Neural cell (in vitro differentiated cells): ENCODE results near the gene TRAPPC14. TPM values are rescaled to one million over a fixed set of nuclear protein-coding genes. Genes with fewer than 3 reads are reported as not detected.

Source experiments
- H2AFZ ChIP-seq: fragments of 200-600, 300-800 bp; sonication (generic), shearing (Covaris generic); 2 replicates; pipeline ENCODE4 v1.6.0; 2014; ENCODE audit warnings: low read depth, mild to moderate bottlenecking, antibody characterized with exemption, low read length, moderate library complexity
- H3F3A ChIP-seq: fragments of 200-600 bp; shearing (Covaris generic); 2 replicates; pipeline ENCODE4 v1.6.1; 2016; ENCODE audit warnings: mild to moderate bottlenecking, moderate library complexity, mixed read lengths, antibody characterized with exemption, low read length; ENCODE audit not compliant: insufficient read depth, poor library complexity, severe bottlenecking
- H3K27ac ChIP-seq: fragments of 200-600, 300-800 bp; sonication (generic), shearing (Covaris generic); 2 replicates; pipeline ENCODE4 v1.5.1; 2014; ENCODE audit warnings: mild to moderate bottlenecking, low read length, moderate library complexity
- H3K27me3 ChIP-seq: fragments of 300-800, 200-600 bp; sonication (generic), shearing (Covaris generic); 2 replicates; pipeline ENCODE4 v1.6.0; 2014; ENCODE audit warnings: mild to moderate bottlenecking, low read depth, low read length, moderate library complexity; ENCODE audit not compliant: insufficient read depth
- H3K36me3 ChIP-seq: fragments of 300-800, 200-600 bp; sonication (generic), shearing (Covaris generic); 2 replicates; pipeline ENCODE4 v1.5.1; 2014; ENCODE audit warnings: mild to moderate bottlenecking, antibody characterized with exemption, low read length, moderate library complexity; ENCODE audit not compliant: insufficient read depth
- H3K4me2 ChIP-seq: fragments of 300-800, 200-600 bp; sonication (generic), shearing (Covaris generic); 2 replicates; pipeline ENCODE4 v1.6.0; 2014; ENCODE audit warnings: mild to moderate bottlenecking, low read length
- H3K4me3 ChIP-seq: fragments of 300-800, 200-600 bp; sonication (generic), shearing (Covaris generic); 2 replicates; pipeline ENCODE4 v1.5.1; 2014; ENCODE audit warnings: mild to moderate bottlenecking, low read length, moderate library complexity
- H3K79me2 ChIP-seq: fragments of 200-600 bp; shearing (Covaris generic); replicated peaks from 2 replicates; pipeline ENCODE4 v1.6.0; 2014; ENCODE audit warnings: mild to moderate bottlenecking, low read length, moderate library complexity; ENCODE audit not compliant: insufficient read depth
- H3K9ac ChIP-seq: fragments of 300-800, 200-600 bp; sonication (generic), shearing (Covaris generic); 2 replicates; pipeline ENCODE4 v1.6.1; 2016; ENCODE audit warnings: mild to moderate bottlenecking, low read length, mixed read lengths
- H3K9me2 ChIP-seq: fragments of 200-600 bp; shearing (Covaris generic); 2 replicates; pipeline ENCODE4 v1.6.1; 2016; ENCODE audit warnings: mild to moderate bottlenecking, low read length, mixed read lengths; ENCODE audit not compliant: insufficient read depth
- H3K9me3 ChIP-seq: fragments of 200-600, 300-800 bp; sonication (generic), shearing (Covaris generic); 2 replicates; pipeline ENCODE4 v1.6.1; 2016; ENCODE audit warnings: mild to moderate bottlenecking, mixed run types, low read length, moderate library complexity, mixed read lengths
- H4K20me1 ChIP-seq: fragments of 200-600 bp; shearing (Covaris generic); 2 replicates; pipeline ENCODE4 v1.6.1; 2016; ENCODE audit warnings: mild to moderate bottlenecking, mixed run types; ENCODE audit not compliant: insufficient read depth
- CTCF ChIP-seq: fragments of 450-650 bp; IDR thresholded peaks from 2 replicates; pipeline ENCODE4 v1.5.1; 2014; ENCODE audit warnings: antibody characterized with exemption, mild to moderate bottlenecking, moderate library complexity; ENCODE audit not compliant: poor library complexity, severe bottlenecking
- EP300 ChIP-seq: fragments of 450-650 bp; conservative IDR thresholded peaks from 2 replicates; pipeline ENCODE4 v1.6.1; 2014; ENCODE audit warnings: antibody characterized with exemption, mild to moderate bottlenecking, moderate library complexity; ENCODE audit not compliant: poor library complexity, severe bottlenecking
- EZH2 ChIP-seq: fragments of 200-600, 300-800 bp; shearing (Covaris generic), sonication (generic); IDR thresholded peaks from 2 replicates; pipeline ENCODE4 v1.6.1; 2014; ENCODE audit warnings: antibody characterized with exemption, low read length, borderline replicate concordance, mild to moderate bottlenecking; ENCODE audit not compliant: insufficient read depth, poor library complexity, severe bottlenecking
- MXI1 ChIP-seq: fragments of 450-650 bp; conservative IDR thresholded peaks from 2 replicates; pipeline ENCODE4 v1.6.1; 2014; ENCODE audit warnings: antibody characterized with exemption, mild to moderate bottlenecking; ENCODE audit not compliant: poor library complexity, severe bottlenecking
- POLR2AphosphoS5 ChIP-seq: IDR thresholded peaks from 2 replicates; pipeline ENCODE4 v1.6.1; 2012
- RAD21 ChIP-seq: fragments of 450-650 bp; conservative IDR thresholded peaks from 2 replicates; pipeline ENCODE4 v1.6.1; 2014; ENCODE audit warnings: antibody characterized with exemption, mild to moderate bottlenecking, moderate library complexity
- REST ChIP-seq: IDR thresholded peaks from 2 replicates; pipeline ENCODE4 v1.6.1; 2012; ENCODE audit warnings: borderline replicate concordance
- SMC3 ChIP-seq: fragments of 450-650 bp; conservative IDR thresholded peaks from 2 replicates; pipeline ENCODE4 v1.6.1; 2014; ENCODE audit warnings: antibody characterized with exemption, mild to moderate bottlenecking, moderate library complexity; ENCODE audit not compliant: poor library complexity
- TAF1 ChIP-seq: IDR thresholded peaks from 2 replicates; pipeline ENCODE4 v1.6.1; 2012; ENCODE audit warnings: low read depth
- polyA plus RNA-seq: library from polyadenylated mRNA; depleted of rRNA; stranded (reverse); fragments of >200 nt; gene quantifications from 2 replicates; pipeline ENCODE4 v1.2.3, GENCODE V29; 2014

Gene TRAPPC14
- polyA plus RNA-seq, 1 donor from 2014 or later = 26.7 TPM

GRCh38 chr7:100152404-100152803 is 6.1 kb downstream of the TRAPPC14 start:
- Histone ChIP-seq H3K27me3 (no peaks in the 10 kb centered on the region), H4K20me1 (no peaks in the 10 kb centered on the region), H3K4me2 (no peak overlapping the region), H2AFZ (no peak overlapping the region), H3K9me3 (no peaks in the 10 kb centered on the region), H3K27ac (no peak overlapping the region), H3K36me3 (no peaks in the 10 kb centered on the region), H3K9me2 (no peaks in the 10 kb centered on the region), H3F3A (no peaks in the 10 kb centered on the region), H3K9ac (no peak overlapping the region), H3K79me2 (peaks cover 14% of the 10 kb centered on the region), H3K4me3 (no peak overlapping the region)
- TF ChIP-seq MXI1 = no peak
- no peak for TF ChIP-seq EZH2
- no peak for TF ChIP-seq REST
- no peak for TF ChIP-seq RAD21
- TF ChIP-seq EP300 = no peak
- no peak for TF ChIP-seq TAF1

DNA sequence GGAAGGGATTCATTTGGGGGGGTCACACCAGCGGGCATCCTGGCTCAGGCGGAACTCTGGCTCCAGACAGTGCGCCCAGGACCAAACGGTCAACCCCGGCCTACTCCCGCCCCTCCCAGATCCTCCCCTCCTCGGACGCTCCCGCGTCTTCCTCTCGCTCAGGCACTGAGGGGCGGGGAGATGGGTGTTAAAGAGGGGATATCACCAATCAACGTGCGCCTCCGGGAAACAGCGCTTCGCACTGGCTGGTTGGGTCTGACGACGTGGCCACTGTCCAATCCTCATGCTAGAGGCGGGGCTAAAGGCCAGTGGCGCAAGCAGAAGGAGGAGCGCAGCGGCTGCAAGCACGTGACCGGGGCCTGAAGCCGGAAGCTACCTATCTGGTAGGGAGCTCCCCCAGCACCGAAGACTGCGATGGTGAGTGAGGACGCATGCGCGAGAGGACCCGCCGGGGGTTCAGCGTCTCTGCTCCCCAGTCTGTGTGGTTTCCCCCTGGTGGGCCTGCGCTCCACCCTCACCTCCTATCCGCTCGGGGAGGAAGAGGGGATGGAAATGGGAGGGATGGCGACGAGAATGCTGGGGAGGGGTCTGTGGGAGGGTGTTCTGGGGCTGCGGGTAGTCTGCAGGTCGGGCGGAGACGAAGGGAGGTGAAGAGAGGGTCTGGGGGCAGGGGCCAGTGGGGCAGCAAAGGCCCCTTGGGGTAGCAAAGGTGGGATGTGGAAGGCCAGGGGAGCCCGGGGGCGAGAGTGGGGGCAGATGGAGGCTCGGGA is 9.8 kb downstream of the TRAPPC14 start, which contains the start of gene LAMTOR4:
LAMTOR4 (plus strand) TSS at position 360 of the 770 bp plus-strand sequence; CDS start at position 415, 55 bp downstream.
- peak within 1 kb of the TSS; percentile 99 for H3K9ac ChIP-seq
- H3K79me2 ChIP-seq = peaks cover 14% of the 10 kb centered on the region
- H4K20me1 ChIP-seq = no peaks in the 10 kb centered on the region
- H2AFZ ChIP-seq = peak within 1 kb of the TSS; percentile 97
- peak within 1 kb of the TSS; percentile 92 for H3K27ac ChIP-seq
- H3K9me2 ChIP-seq = no peaks in the 10 kb centered on the region
- no peaks in the 10 kb centered on the region for H3K9me3 ChIP-seq
- TF ChIP-seq MXI1 = peak; percentile 63
- peak; percentile 41 for TF ChIP-seq SMC3
- peak; percentile 13 for TF ChIP-seq EP300
- no peak for TF ChIP-seq REST
- peak; percentile 57 for TF ChIP-seq CTCF
- peak; percentile 64 for TF ChIP-seq TAF1
- TF ChIP-seq RAD21 = no peak
- peak; percentile 81 for TF ChIP-seq POLR2AphosphoS5
- TF ChIP-seq EZH2 = no peak
- no peaks in the 10 kb centered on the region for H3K36me3 ChIP-seq
- H3K4me3 ChIP-seq = peak within 1 kb of the TSS; percentile 90
- H3K27me3 ChIP-seq = no peaks in the 10 kb centered on the region
- no peaks in the 10 kb centered on the region for H3F3A ChIP-seq
- H3K4me2 ChIP-seq = peak within 1 kb of the TSS; percentile 95
